GM12878 (cell line): ENCODE measurements around the gene TMEM132D. TPM values are rescaled to one million over a fixed set of nuclear protein-coding genes. Genes with fewer than 3 reads are reported as not detected.

Experiments
- ATAC-seq: fragments of 200-7000 bp; cut with Tn5 transposase; 3 replicates; pipeline ENCODE4 v1.9.1; 2020; ENCODE audit warnings: mild to moderate bottlenecking, moderate library complexity
- BruUV-seq: library from RNA; stranded (reverse); fragments of 400-500 nt; replicated peaks from 2 replicates; lab custom pipeline; 2021; lab: Mats Ljungman, UMichigan
- CTCF ChIA-PET: fragments of 300-600 bp; sonication (Branson Sonifier 250); formaldehyde crosslinking; extraction: SDS; loops from one replicate; lab custom pipeline; 2021; ENCODE audit warnings: inconsistent platforms; lab: Yijun Ruan, JAX
- POLR2A ChIA-PET: fragments of 350-600 bp; formaldehyde crosslinking; extraction: SDS; loops from one replicate; lab custom pipeline; 2021; ENCODE audit warnings: inconsistent platforms; lab: Charles Lee
- RAD21 ChIA-PET: fragments of 300-600 bp; sonication (Branson Sonifier 250); formaldehyde crosslinking; loops from one replicate; lab custom pipeline; 2023; ENCODE audit warnings: antibody characterized with exemption; ENCODE audit not compliant: unreplicated experiment; lab: Charles Lee
- SMC1A ChIA-PET: fragments of 300-600 bp; sonication (Branson Sonifier 250); formaldehyde crosslinking; loops from one replicate; lab custom pipeline; 2023; ENCODE audit not compliant: unreplicated experiment, uncharacterized antibody; lab: Charles Lee
- DNase-seq: peaks from one replicate; pipeline ENCODE4 v3.0.0-alpha.2; 2011; ENCODE audit warnings: low read depth, low spot score
- FAIRE-seq: peaks from 3 replicates; lab custom pipeline; 2011; peaks lifted over from hg19 to GRCh38; lab: Jason Lieb, UNC
- H2AFZ ChIP-seq: 2 replicates; pipeline ENCODE4 v1.6.0; 2011; ENCODE audit warnings: low read depth, low read length, control low read depth; ENCODE audit not compliant: control insufficient read depth
- H3K27ac ChIP-seq: 2 replicates; pipeline ENCODE4 v1.5.1; 2011; ENCODE audit warnings: control low read depth; ENCODE audit not compliant: control insufficient read depth, insufficient read depth
- H3K27me3 ChIP-seq, 2 experiments: replicated peaks in 1 of 2; 2 replicates each; pipeline versions ENCODE4 v1.6.0 to v1.6.1; 2011; ENCODE audit warnings: low read length in 1 of 2; ENCODE audit not compliant: control insufficient read depth in 2 of 2, insufficient read depth in 2 of 2
- H3K36me3 ChIP-seq, 2 experiments: 2 replicates each; pipeline ENCODE4 v1.5.1; 2011; ENCODE audit warnings: low read length in 1 of 2; ENCODE audit not compliant: control insufficient read depth in 2 of 2, insufficient read depth in 2 of 2
- H3K4me1 ChIP-seq: 2 replicates; pipeline ENCODE4 v1.6.1; 2011; ENCODE audit warnings: mild to moderate bottlenecking, low read length, moderate library complexity, mixed read lengths; ENCODE audit not compliant: control insufficient read depth, insufficient read depth
- H3K4me2 ChIP-seq: 2 replicates; pipeline ENCODE4 v1.6.0; 2011; ENCODE audit warnings: control low read depth; ENCODE audit not compliant: control insufficient read depth, insufficient read depth
- H3K4me3 ChIP-seq: fragments of 200-600 bp; sonication (generic); 2 replicates; pipeline ENCODE4 v1.5.1; 2016
- H3K79me2 ChIP-seq: 2 replicates; pipeline ENCODE4 v1.6.0; 2011; ENCODE audit warnings: low read length; ENCODE audit not compliant: control insufficient read depth, insufficient read depth
- H3K9ac ChIP-seq: 2 replicates; pipeline ENCODE4 v1.8.0; 2011; ENCODE audit warnings: low read length, control low read depth, mixed read lengths; ENCODE audit not compliant: control insufficient read depth, insufficient read depth
- H3K9me3 ChIP-seq: replicated peaks from 3 replicates; pipeline ENCODE4 v1.5.1; 2011; ENCODE audit warnings: mild to moderate bottlenecking, low read length; ENCODE audit not compliant: control insufficient read depth, insufficient read depth
- H4K20me1 ChIP-seq: 2 replicates; pipeline ENCODE4 v1.6.0; 2011; ENCODE audit not compliant: control insufficient read depth, insufficient read depth
- BMI1 ChIP-seq: fragments of 450-650 bp; IDR thresholded peaks from 2 replicates; pipeline ENCODE4 v1.6.1; 2016; ENCODE audit warnings: mild to moderate bottlenecking, moderate library complexity, borderline replicate concordance
- CBX3 ChIP-seq: fragments of 200-600 bp; sonication (generic); IDR thresholded peaks from 2 replicates; pipeline ENCODE4 v1.6.1; 2016; ENCODE audit warnings: low read depth, borderline replicate concordance
- EP300 ChIP-seq, 2 experiments: fragments of 150-350 bp in 1 of 2; IDR thresholded peaks; 2 replicates each; pipeline ENCODE4 v1.6.1; 2011 to 2012; ENCODE audit warnings: low read depth in 2 of 2, low read length in 2 of 2, borderline replicate concordance in 1 of 2, improper control_type of control experiment in 1 of 2, inconsistent platforms in 1 of 2; ENCODE audit not compliant: control insufficient read depth in 1 of 2
- GATAD2B ChIP-seq: fragments of 450-650 bp; conservative IDR thresholded peaks from 2 replicates; pipeline ENCODE4 v1.6.1; 2017; ENCODE audit warnings: low read depth, mild to moderate bottlenecking, moderate library complexity
- HDAC6 ChIP-seq: fragments of 200-600 bp; sonication (generic); IDR thresholded peaks from one replicate; pipeline ENCODE4 v1.8.0; 2017; ENCODE audit warnings: antibody characterized with exemption; ENCODE audit not compliant: unreplicated experiment
- IKZF1 ChIP-seq: fragments of 450-650 bp; conservative IDR thresholded peaks from 2 replicates; pipeline ENCODE4 v1.6.1; 2017; ENCODE audit warnings: antibody characterized with exemption, mild to moderate bottlenecking
- MEF2A ChIP-seq: IDR thresholded peaks from 2 replicates; pipeline ENCODE4 v1.6.1; 2011; ENCODE audit warnings: low read depth, mild to moderate bottlenecking, low read length, moderate library complexity; ENCODE audit not compliant: insufficient read depth
- NFXL1 ChIP-seq: fragments of 450-650 bp; IDR thresholded peaks from 2 replicates; pipeline ENCODE4 v1.6.1; 2017; ENCODE audit warnings: antibody characterized with exemption, mild to moderate bottlenecking, borderline replicate concordance
- POU2F2 ChIP-seq: IDR thresholded peaks from 3 replicates; pipeline ENCODE4 v1.6.1; 2011; ENCODE audit warnings: low read depth, mild to moderate bottlenecking, low read length, borderline replicate concordance
- RAD21 ChIP-seq: IDR thresholded peaks from 2 replicates; pipeline ENCODE4 v1.6.1; 2011; ENCODE audit warnings: mild to moderate bottlenecking, low read depth, low read length, moderate library complexity; ENCODE audit not compliant: insufficient read depth
- RELA ChIP-seq: fragments of 450-650 bp; IDR thresholded peaks from 2 replicates; pipeline ENCODE4 v1.8.0; 2014; ENCODE audit warnings: borderline replicate concordance; ENCODE audit not compliant: partially characterized antibody
- TARDBP ChIP-seq: IDR thresholded peaks from 2 replicates; pipeline ENCODE4 v1.6.1; 2016; ENCODE audit warnings: borderline replicate concordance
- TBL1XR1 ChIP-seq: IDR thresholded peaks from 2 replicates; pipeline ENCODE4 v1.6.1; 2012; ENCODE audit warnings: low read depth, low read length, improper control_type of control experiment
- ZBED1 ChIP-seq: IDR thresholded peaks from 2 replicates; pipeline ENCODE4 v1.6.1; 2016; ENCODE audit warnings: borderline replicate concordance
- WGBS: methylation state at CpG from one replicate; pipeline ENCODE4 v1.1.6; 2016; ENCODE audit warnings: low lambda C conversion rate; ENCODE audit not compliant: insufficient replicate concordance, insufficient coverage; ENCODE audit errors: missing lambda C conversion rate; 5-methylcytosine and 5-hydroxymethylcytosine counted together
- in situ Hi-C: fragments of 300-500 bp; cut with MboI; formaldehyde crosslinking; loops from 9 replicates; pipeline ENCODE4 v1.14.3; 2018; ENCODE audit warnings: mixed read lengths
- intact Hi-C: fragments of 100-400 bp; cut with micrococcal nuclease; formaldehyde crosslinking; loops from one replicate; pipeline ENCODE4 v1.14.2; 2022; ENCODE audit not compliant: unreplicated experiment
- polyA plus RNA-seq, 11 experiments: library from polyadenylated mRNA; depleted of rRNA in 4 of 11; unstranded in 6 of 11; stranded (reverse) in 5 of 11; fragments of >200 nt; fragmentation: Nextera tagmentation in 4 of 11; fragmentation: Illumina TruSeq in 1 of 11; extraction: Ambion mirVana in 4 of 11; extraction: Trizol in 1 of 11; gene quantifications; 1 replicate in 1 of 11; 2 replicates in 10 of 11; pipeline versions ENCODE4 v1.2.1 to v1.2.3, GENCODE V29; 2011 to 2016; ENCODE audit warnings: inconsistent platforms in 2 of 11, missing spikeins in 2 of 11, low read depth in 1 of 11
- total RNA-seq, 4 experiments: library from RNA; depleted of rRNA in 3 of 4; stranded (reverse); fragments of >200 nt in 3 of 4; fragmentation: Illumina TruSeq in 1 of 4; extraction: Trizol in 1 of 4; gene quantifications; 2 replicates each; pipeline versions ENCODE4 v1.2.1 to v1.2.3, GENCODE V29; 2013 to 2021
- TF ChIP-seq, protein P1 (sequence below): fragments of 450-650 bp; IDR thresholded peaks from 2 replicates; pipeline ENCODE4 v1.6.1; 2017; ENCODE audit warnings: borderline replicate concordance
- TF ChIP-seq, protein P2 (sequence below): fragments of 450-650 bp; IDR thresholded peaks from 2 replicates; pipeline ENCODE4 v1.6.1; 2018; ENCODE audit warnings: borderline replicate concordance, mild to moderate bottlenecking; ENCODE audit not compliant: partially characterized antibody
- TF ChIP-seq, protein P3 (sequence below): fragments of 450-650 bp; IDR thresholded peaks from 2 replicates; pipeline ENCODE4 v1.6.1; 2016; ENCODE audit warnings: mild to moderate bottlenecking
- TF ChIP-seq, protein P4 (sequence below): fragments of 450-650 bp; IDR thresholded peaks from 2 replicates; pipeline ENCODE4 v1.6.1; 2014; ENCODE audit warnings: mild to moderate bottlenecking
- TF ChIP-seq, protein P5 (sequence below): IDR thresholded peaks from 2 replicates; pipeline ENCODE4 v1.6.1; 2011; ENCODE audit warnings: low read depth, mild to moderate bottlenecking, low read length, moderate library complexity, borderline replicate concordance; ENCODE audit errors: extremely low read depth

TMEM132D gene
- total and polyA plus RNA-seq, 10 of the 15 experiments (the other 5 are each of a cell fraction or from before 2014, with no cell fraction given): under 0.01 to 0.12 (median 0.02) TPM; not detected in 3

DNA sequence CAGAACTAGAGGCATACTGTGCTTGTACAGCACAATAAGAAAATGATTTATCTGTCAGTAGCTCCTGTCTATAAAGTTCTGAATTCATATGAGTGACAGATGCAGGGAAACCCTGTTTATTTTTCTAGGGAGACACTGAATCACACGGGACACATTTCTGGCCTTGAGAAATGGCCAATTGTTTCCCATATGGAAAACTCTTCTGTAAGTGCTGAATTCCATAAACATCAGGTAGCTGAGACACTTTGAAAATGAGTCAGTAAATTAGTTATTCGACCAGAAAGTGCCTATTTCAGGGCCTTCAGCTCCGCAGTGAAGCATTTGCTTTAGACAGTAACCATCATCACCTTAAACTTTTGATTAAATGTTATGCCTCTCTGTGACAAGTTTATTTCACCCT is 184.4 kb downstream of the TMEM132D start:
- H3K9me3 ChIP-seq: no peaks in the 10 kb centered on the region
- H2AFZ ChIP-seq: no peak overlapping the region
- H3K4me2 ChIP-seq: no peak overlapping the region
- in situ Hi-C loops: no loop called here
- no peak overlapping the region for H3K27ac ChIP-seq
- DNase-seq (no peak), FAIRE-seq (no peak), ATAC-seq (no peak)
- H4K20me1 ChIP-seq: no peaks in the 10 kb centered on the region
- no peaks in the 10 kb centered on the region for H3K4me1 ChIP-seq
- H3K36me3 ChIP-seq: no peaks in the 10 kb centered on the region
- WGBS: 0% methylated on average over 3 of the region's 3 CpGs
- H3K4me3 ChIP-seq: no peak overlapping the region
- H3K9ac ChIP-seq: no peak overlapping the region
- no peaks in the 10 kb centered on the region for H3K27me3 ChIP-seq
- ChIA-PET POLR2A (no interaction called here), CTCF (no interaction called here), SMC1A (no interaction called here), RAD21 (no interaction called here)
- H3K79me2 ChIP-seq: no peaks in the 10 kb centered on the region
- BruUV-seq: no TSS peak
- intact Hi-C loops: no loop called here
- TF ChIP-seq HDAC6: no peak
- TF ChIP-seq EP300 (IDR thresholded peaks at IDR 0.05; ENCODE audit: borderline replicate concordance in 1 of 2, control insufficient read depth in 1 of 2, low read depth in 2 of 2, low read length in 2 of 2): no peak
- TF ChIP-seq ZBED1: no peak
- TF ChIP-seq MEF2A: no peak
- no peak for TF ChIP-seq NFXL1
- TF ChIP-seq TBL1XR1: no peak
- TF ChIP-seq, protein P1, sequence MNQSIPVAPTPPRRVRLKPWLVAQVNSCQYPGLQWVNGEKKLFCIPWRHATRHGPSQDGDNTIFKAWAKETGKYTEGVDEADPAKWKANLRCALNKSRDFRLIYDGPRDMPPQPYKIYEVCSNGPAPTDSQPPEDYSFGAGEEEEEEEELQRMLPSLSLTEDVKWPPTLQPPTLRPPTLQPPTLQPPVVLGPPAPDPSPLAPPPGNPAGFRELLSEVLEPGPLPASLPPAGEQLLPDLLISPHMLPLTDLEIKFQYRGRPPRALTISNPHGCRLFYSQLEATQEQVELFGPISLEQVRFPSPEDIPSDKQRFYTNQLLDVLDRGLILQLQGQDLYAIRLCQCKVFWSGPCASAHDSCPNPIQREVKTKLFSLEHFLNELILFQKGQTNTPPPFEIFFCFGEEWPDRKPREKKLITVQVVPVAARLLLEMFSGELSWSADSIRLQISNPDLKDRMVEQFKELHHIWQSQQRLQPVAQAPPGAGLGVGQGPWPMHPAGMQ: no peak
- TF ChIP-seq, protein P2, sequence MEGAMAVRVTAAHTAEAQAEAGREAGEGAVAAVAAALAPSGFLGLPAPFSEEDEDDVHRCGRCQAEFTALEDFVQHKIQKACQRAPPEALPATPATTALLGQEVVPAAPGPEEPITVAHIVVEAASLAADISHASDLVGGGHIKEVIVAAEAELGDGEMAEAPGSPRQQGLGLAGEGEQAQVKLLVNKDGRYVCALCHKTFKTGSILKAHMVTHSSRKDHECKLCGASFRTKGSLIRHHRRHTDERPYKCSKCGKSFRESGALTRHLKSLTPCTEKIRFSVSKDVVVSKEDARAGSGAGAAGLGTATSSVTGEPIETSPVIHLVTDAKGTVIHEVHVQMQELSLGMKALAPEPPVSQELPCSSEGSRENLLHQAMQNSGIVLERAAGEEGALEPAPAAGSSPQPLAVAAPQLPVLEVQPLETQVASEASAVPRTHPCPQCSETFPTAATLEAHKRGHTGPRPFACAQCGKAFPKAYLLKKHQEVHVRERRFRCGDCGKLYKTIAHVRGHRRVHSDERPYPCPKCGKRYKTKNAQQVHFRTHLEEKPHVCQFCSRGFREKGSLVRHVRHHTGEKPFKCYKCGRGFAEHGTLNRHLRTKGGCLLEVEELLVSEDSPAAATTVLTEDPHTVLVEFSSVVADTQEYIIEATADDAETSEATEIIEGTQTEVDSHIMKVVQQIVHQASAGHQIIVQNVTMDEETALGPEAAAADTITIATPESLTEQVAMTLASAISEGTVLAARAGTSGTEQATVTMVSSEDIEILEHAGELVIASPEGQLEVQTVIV: no peak
- no peak for TF ChIP-seq BMI1
- TF ChIP-seq RAD21: no peak
- TF ChIP-seq TARDBP: no peak
- no peak for TF ChIP-seq IKZF1
- TF ChIP-seq GATAD2B: no peak
- TF ChIP-seq RELA: no peak
- TF ChIP-seq POU2F2: no peak
- TF ChIP-seq CBX3: no peak
- TF ChIP-seq, protein P3, sequence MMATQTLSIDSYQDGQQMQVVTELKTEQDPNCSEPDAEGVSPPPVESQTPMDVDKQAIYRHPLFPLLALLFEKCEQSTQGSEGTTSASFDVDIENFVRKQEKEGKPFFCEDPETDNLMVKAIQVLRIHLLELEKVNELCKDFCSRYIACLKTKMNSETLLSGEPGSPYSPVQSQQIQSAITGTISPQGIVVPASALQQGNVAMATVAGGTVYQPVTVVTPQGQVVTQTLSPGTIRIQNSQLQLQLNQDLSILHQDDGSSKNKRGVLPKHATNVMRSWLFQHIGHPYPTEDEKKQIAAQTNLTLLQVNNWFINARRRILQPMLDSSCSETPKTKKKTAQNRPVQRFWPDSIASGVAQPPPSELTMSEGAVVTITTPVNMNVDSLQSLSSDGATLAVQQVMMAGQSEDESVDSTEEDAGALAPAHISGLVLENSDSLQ: no peak
- TF ChIP-seq, protein P4, sequence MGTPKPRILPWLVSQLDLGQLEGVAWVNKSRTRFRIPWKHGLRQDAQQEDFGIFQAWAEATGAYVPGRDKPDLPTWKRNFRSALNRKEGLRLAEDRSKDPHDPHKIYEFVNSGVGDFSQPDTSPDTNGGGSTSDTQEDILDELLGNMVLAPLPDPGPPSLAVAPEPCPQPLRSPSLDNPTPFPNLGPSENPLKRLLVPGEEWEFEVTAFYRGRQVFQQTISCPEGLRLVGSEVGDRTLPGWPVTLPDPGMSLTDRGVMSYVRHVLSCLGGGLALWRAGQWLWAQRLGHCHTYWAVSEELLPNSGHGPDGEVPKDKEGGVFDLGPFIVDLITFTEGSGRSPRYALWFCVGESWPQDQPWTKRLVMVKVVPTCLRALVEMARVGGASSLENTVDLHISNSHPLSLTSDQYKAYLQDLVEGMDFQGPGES: no peak
- TF ChIP-seq, protein P5, sequence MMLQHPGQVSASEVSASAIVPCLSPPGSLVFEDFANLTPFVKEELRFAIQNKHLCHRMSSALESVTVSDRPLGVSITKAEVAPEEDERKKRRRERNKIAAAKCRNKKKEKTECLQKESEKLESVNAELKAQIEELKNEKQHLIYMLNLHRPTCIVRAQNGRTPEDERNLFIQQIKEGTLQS: no peak
